GM21528 (cell line): ENCODE data around the gene SECISBP2L.

Experiments used
- ATAC-seq: cut with Tn5 transposase; IDR thresholded peaks from one replicate; pipeline ENCODE4 v1.9.1; 2021; ENCODE audit warnings: mild to moderate bottlenecking, moderate library complexity; ENCODE audit not compliant: unreplicated experiment, low FRiP score

SECISBP2L gene

DNA sequence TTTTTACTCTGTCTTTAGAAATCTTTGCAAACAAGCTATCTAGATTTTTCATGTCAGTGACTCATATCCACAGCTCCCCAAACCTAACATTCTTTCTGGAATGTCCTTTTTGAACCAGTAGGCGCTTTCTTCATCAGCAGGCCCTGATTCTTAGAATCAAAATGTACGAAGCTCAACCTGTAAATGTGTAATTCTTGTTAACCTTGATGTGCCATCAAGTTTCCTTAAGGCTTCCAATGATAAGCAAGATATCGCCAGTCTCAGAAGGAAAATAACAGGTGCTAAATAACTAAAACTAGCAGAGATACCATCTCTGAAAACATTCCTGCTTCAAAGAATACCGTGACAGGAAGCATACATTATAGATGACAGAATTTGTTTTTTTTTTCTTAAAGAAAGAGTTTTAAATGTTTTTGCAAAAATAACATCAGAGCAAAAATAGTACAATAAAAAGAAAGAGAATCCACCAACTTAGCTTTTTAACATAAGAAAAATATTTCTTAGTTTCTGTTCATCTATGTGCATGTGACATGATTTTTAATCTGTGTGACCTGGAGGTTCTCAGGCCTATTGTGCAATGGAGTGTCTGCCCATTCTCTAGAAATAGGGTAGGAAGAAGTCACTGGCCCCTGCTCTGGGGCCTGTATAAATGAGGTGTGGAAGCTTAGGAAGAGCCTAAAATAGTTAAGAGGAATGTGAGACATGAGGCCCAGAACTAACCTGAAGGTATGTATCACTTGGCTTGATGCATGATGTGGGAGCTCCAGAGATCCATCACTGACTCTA lies 14.7 kb upstream of the SECISBP2L start:
- no peak for ATAC-seq

DNA sequence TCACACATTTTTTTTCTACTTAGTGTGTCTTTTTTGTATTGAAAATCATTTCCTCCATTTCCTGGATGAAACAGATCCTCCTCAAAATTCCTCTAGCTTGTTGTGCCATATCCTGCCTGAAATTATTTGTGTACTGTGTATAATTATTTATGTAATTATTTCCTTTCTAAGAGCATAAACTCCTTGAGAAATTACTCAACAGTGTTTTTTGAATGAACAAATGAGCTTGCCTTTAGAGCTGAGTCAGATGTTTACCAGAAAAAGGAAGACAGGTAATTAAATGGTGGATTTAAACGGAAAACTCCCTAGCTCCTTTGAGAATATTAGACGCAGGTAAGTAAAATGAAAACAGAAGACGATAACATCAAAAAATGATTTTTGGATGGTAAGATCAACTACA lies 13.2 kb upstream of the SECISBP2L start:
- ATAC-seq, result no peak

DNA sequence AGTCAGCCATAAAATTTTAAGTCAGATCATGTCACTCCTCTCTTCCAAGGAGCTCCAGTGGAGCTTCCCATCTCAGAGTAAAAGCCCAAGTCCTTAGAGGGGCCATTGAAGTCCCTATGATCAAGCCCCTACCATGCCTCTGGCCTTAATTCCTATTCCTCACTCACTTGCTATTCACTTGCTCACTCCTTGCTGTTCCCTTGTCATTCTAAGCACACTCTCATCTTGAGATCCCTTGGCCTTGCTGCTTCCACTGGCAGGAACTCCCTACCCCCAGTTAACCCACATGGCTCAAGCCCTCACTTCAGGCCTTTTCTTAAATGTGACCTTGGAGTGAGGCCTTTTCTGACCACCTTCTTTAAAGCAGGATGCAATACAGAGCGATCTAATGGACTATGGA lies 12.3 kb upstream of the SECISBP2L start:
- ATAC-seq, result no peak

DNA sequence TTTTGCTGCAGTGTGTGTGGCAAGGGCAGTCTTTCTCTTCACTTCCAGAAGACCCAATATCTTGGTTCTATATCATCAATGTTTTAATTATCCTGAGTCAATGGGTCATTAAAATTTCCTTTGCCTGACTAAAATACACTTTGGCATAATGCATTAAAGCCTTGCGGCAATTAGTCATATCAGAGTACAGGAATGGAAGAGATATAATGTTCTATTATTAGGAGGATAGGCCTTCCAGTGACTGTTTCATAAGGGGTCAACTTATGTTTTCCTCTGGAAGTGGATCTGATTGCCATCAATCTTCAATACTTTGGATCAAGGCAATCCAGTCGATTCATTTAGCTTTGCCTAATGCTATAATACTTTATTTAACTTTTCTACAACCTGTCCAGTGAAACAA lies 9.4 kb upstream of the SECISBP2L start:
- no peak for ATAC-seq

DNA sequence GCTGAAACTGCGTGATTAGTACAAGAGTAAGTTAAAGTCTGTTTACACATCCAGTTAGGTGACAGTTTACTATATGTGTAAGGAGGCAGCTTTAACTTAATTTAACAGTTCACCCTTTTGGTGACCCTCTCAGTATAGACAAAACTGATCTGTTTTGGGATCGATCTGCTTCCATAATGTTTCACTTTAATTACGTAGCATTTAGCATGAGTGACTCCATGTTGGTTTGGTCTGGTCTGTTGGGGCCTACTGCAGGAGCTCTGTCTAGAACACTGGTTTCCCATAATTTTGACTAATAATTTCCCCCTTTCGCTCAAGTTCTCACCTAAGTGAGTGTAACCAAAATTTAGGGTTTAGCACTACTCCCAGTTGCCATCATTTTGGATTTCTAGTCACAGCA lies 6.4 kb upstream of the SECISBP2L start:
- ATAC-seq, result no peak

DNA sequence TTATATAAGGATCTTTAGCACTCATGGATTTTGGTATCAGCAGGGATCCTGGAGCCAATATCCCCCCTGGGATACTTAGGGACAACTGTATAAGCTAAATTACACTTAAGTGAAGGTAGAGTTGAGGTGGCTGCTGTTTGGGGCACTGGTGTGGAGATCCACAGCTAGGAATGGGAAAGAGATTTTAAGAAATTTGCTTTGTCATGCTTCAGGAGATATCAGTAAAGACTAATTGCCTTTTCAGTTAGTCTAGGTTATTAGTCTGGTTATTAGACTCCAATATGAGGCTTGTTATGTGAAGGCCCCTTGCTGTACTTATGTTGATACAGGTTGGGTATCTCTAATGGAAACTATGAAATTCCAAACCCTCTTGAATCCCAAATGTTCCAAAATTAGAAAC lies 1.2 kb upstream of the SECISBP2L start:
- ATAC-seq, result no peak

DNA sequence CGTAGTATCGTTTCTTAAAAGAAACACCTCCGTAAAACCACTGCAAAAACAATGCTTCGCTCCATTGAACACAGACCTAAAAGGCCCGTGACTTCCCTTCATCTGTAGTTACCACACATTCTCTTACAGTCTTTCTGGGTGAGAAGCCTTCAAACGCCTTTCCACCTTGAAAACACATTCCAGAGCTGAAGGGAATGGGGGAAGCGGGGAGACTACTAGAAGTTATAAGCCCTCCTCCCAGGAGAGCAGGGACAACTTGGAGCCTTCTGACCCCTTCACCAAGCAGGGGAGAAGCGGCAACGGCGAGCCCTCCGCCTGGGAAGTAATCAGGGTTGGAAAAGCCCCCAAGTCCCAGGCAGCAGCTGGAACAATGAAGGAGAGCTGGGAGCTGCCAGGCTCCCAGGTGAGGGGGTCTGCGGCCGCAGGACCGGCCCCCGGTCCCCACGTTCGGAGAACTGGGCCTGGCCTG lies 461 bp downstream of the SECISBP2L start:
- peak; percentile 54 for ATAC-seq

DNA sequence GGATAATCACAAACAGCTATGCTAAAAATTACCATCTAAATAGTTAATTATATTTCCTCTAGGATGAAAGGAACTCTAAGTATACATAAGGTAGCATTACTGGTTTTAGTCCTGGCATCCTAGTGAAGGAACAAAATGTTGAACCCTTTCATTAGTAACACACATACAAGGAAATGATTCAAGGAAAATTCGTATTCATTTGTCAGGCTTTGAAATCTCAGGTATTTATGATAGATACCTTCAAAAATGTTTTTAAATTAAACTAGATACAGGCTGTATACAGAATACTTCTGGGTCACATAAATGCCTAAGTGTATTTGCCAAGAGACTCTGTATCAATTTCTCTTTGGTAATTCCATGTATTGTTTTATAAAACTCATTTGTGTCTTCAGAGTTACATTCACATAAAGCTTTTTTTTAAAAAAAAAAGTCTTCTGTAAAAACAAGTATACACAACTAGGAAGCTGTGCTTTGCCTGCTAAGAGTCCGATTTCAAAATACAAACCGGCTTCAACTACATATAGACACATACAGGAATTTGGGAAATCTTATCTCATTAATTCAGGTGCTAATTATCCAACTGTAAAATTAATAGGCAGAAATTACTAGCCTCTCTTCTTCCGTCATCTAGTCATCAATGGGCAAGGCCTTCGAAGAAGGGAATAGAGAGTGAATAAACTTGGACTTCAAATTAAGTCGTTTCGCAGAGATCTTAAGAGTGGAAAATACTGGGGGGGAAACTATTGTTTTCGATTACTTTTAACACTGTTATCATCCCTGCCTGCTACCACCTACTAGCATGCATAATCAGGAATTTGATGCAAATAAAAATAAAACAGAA lies 1.3 kb downstream of the SECISBP2L start:
- ATAC-seq, result no peak

DNA sequence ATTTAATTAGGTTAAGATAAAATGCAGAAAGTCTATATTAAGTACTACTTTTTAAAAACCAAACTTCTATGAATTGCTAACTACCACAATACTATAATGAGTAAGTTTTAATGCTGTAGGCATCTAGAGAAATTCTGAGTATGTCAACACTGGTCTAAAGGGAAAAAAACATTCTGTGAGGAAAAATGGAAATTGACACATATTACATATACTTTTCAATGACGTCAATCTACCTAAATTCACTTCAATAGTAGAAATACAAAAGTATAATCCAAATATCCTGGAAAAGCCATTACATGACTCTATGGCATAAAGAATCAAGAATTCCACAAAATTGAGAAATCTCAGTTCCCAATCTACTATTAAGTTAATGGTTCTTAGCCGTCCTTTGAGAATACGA lies 2.2 kb downstream of the SECISBP2L start:
- no peak for ATAC-seq

DNA sequence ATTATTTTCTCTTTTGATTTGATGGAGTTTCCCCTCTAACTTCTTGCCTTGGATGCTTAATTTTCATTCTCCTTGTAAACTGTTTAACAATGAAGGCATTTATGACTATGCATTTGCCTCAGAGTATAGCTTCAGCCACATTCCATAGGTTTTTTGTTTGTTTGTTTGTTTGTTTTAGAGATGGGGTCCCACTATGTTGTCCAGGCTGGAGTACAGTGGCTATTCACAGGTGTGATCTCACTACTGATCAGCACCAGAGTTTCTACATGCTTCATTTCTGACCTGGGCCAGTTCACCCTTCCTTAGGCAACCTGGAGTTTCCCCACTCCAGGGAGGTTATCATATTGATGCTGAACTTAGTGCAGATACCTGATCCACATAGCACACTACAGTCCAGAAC lies 4.1 kb downstream of the SECISBP2L start:
- no peak for ATAC-seq

DNA sequence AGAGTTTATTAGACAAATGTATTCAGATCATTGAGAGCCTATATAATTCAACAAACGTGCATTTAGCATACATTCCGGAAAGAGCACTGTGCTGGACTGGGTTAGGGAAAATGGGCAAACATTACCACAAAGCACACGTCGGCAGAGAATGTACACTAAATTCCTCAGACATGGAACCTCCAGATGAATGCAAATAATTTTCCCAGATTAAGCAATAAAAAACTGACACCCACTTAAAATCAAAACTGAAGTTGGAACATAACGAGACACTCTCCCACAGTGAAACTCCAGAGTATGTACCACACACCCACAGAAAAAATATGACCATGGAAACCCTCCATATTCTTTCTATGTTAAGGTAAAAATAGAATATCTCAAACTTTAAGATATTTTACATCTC lies 4.8 kb downstream of the SECISBP2L start:
- no peak for ATAC-seq

DNA sequence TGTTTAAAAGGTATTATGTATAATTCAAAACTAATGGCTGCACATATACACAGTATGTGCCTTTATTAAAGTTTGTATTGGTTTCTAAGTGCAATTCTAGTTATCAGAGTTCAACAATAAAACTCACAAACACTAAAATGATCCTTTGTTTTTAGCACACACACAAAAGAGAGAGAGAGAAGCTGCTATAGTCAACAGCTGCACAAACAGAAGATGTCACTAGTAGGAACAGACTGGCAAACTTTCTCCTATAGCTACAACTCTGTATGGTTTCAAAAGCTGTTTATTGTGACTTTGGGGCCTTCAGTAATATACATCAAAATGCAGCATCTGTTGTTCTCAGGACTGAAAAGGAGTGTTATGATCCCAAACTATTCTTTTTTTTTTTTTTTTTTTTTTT lies 6.1 kb downstream of the SECISBP2L start:
- ATAC-seq, result no peak

DNA sequence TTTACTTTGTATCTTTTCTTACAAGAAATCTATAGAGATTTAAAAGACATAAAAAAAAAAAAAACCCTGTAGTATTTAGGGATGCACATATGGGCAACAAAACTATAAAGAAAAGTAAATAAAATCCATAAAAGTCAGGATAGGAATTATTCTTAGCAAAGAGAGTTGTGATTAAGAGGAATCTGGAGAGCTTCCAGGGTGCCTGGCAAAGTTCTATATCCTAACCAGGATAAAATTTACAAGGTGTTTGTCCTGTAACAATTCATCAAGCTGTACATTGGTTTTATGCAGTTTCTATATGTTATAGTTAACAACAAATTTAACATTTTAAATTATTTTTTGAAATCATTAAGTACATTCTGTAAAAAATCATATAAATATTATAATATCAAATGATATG lies 7.9 kb downstream of the SECISBP2L start:
- no peak for ATAC-seq

DNA sequence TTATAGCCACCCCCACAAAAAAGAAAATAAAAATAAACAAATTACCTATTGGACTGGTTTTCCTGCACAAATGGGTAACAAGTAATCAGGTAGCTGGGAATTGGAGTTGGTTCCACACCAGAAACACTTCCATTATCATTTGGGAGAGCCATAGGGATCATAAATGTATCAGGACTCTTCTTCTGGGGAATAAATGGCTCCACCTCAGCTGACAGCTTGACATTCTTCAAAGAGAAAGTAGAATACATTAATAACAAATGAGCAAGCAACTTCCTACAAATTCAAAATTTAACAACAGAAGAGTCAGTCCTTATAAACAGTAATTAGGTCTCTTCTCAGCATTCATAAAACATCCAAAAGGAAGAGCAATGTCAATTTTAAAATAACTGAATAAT lies 8.7 kb downstream of the SECISBP2L start:
- no peak for ATAC-seq

DNA sequence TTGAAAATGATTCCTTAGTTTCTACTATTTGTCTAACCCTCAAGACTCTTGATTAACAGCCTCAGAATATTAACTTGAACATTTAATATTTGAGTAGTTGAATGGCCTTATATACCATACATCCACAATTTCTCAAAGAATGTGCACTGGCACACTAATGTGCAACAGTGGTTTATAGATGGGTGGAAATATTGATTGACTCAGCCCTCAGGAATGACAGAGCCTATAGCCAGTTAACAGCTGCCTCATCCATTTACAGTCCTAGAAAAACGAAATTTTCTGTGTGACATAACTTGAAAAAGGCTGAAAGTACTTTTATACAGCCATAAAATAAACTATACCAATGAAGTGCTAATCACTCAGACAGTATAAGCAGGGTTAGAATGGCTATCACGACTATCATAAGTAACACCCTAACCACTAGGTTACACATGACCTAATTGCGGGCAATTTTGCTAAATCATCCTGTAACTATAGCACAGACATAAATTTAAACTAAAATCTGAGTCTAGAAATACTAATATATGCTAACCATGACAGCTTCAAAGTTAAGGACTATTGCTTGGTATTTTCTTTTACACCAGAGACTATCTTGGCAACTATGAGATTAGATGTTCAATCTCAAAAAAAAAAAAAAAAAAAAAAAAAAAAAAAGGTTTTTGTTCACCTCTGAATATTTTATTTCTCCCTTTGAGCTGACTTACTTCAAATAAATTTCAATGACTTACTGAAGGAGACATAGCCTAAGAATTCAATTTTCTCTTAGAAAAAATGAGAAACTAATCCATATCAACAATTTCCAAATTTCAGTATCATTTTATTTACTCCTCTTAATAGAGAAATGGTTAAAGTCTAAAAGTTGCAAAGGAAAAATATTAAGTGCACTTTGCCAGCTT lies 9.3 kb downstream of the SECISBP2L start:
- ATAC-seq, result no peak

DNA sequence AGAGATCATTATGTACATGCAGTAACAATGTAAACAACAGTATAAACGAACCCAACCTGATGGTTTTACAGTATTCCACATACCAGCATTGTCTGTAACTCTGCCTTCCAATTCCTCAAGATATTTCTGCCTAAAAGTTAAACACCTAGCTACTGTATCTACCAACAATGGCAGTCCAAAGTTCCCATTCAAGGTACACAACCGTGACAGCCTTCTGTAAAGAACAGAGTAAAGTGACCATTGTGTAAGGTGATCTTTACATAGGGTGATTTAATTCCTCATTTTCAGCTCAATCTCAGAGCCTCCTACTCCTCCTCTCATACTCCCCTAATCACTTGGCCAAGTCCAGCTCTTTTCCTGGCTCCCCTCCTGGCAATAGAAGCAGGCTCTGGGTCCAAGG lies 10.4 kb downstream of the SECISBP2L start:
- ATAC-seq, result no peak

DNA sequence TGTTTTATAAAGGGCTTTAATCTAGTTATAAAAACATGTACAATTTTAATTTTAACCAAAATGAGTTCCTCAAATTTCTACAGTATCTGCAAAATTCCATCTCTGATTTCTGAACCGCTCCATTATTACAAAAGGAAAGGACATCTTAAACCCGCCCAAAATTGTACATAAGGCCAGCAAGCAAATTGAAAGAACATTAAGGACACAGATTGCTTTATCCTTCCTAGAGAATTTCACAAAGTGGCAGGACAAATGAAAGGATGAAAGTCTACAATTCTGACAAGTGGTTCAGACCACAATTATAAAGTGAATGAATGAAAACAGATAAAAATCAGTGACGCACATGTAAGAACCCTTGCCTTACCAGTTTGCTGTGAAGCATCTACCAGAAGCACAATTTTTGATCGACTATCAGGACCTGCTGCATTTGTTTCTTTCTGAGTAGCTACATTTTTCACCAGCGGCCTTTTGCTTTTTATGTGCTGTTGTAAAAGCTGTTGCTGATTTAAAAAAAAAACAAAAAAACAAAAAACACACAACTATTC lies 13.6 kb downstream of the SECISBP2L start:
- ATAC-seq, result no peak

DNA sequence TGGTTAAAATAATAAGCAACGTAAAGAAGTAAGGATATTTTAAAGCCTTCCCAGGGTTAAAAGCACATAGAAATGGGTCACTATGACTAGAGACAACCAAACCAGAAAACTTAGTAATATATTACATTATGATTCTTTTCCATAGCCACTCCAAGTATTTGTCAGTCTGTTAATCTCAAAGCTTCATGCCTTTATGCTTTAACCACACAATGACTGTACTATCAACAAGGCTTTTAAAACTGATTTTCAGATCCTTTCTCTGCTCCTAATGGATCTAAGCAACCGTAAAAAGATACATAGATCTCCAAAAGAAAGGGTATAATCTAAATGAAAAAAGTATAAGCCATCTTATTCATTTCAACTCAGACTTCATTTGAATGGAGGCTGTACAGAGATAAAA lies 14.4 kb downstream of the SECISBP2L start:
- no peak for ATAC-seq

DNA sequence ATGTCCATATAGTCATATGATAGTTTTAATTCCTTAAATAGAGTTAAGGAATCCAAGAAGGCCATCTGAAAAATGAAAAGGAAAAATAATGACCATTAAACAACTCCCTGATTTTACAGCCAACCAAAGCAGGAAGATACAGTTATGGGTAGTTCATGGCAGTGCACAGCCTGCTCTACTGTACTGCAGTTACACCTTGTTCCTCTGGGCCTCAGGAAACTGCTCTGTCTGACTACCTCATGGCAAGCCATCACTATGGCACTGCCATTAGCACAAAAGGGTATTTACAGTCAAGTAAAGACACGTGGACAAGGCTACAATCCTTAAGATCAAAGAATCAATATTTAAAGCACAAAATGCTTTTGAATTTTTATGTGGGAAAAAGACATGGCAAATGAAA lies 19.5 kb downstream of the SECISBP2L start:
- no peak for ATAC-seq

DNA sequence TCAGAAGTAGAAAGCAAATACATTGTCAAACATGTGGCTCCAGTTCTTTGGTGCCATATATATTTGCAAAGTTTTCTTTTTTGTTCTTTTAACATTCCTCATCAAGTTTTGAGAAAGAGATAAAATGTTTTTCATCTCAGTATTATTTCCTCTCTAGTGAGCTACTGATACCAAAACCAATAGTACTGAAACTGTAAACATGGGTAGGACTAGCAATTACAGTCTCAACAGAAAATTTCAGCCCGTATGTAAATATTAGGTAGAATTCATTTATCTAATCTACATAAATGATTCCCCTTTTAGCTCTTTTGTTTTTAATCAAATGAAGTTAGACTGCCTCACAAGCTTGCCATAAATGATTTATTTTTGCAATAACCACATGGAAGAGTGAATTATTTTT lies 21.4 kb downstream of the SECISBP2L start:
- ATAC-seq, result peak; percentile 72

DNA sequence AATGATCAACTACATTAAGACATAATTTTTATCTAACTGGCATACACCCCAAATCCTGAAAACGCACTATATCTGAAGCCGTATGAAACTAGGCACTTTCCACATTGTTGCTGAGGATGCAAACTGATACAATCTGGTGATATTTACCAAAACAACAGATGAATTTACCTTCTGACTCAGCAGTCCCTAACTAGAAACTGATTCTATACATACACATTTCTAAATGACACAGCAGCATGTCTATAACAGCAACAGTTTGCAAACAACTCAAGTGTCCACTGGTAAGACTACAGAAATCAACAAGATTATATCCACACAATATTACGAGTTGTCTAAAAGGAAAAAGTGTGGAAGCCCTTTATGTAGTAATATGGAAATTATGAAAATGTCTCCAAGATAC lies 22.9 kb downstream of the SECISBP2L start:
- ATAC-seq, result peak; percentile 58
